ENCODE data around the gene STARD4. TPM values are rescaled to one million over a fixed set of nuclear protein-coding genes. Genes with fewer than 3 reads are reported as not detected.

The STARD4 gene
- total and polyA plus RNA-seq, 9 of the 15 experiments (the other 6 are each of a cell fraction or from before 2014, with no cell fraction given) = 28.4 to 88.0 (median 34.0) TPM

GRCh38 chr5:111530298-111530740 is 18.0 kb upstream of the STARD4 start (continued):
- TF ChIP-seq, protein P1, sequence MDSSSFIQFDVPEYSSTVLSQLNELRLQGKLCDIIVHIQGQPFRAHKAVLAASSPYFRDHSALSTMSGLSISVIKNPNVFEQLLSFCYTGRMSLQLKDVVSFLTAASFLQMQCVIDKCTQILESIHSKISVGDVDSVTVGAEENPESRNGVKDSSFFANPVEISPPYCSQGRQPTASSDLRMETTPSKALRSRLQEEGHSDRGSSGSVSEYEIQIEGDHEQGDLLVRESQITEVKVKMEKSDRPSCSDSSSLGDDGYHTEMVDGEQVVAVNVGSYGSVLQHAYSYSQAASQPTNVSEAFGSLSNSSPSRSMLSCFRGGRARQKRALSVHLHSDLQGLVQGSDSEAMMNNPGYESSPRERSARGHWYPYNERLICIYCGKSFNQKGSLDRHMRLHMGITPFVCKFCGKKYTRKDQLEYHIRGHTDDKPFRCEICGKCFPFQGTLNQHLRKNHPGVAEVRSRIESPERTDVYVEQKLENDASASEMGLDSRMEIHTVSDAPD (CRISPR knock-in tag; IDR thresholded peaks at IDR 0.05) = no peak
- TF ChIP-seq ZNF347 (CRISPR knock-in tag; IDR thresholded peaks at IDR 0.05; ENCODE audit: low read depth) (no peak), JUND (IDR thresholded peaks at IDR 0.05; ENCODE audit: borderline replicate concordance, low read depth, low read length) (peak; percentile 93), JUND (tag; IDR thresholded peaks at IDR 0.05; ENCODE audit: borderline replicate concordance, low read depth, low read length) (peak; percentile 85; the same call in 1 of the 3 replicates), ZNF311 (CRISPR knock-in tag; IDR thresholded peaks at IDR 0.05) (no peak), ZNF174 (CRISPR knock-in tag; IDR thresholded peaks at IDR 0.05) (no peak), IRF9 (tag; IDR thresholded peaks at IDR 0.05) (no peak), CHD2 (IDR thresholded peaks at IDR 0.05; ENCODE audit: low read depth, low read length) (no peak), HINFP (tag; conservative IDR thresholded peaks at IDR 0.05; ENCODE audit: low read depth) (no peak), BHLHE40 (IDR thresholded peaks at IDR 0.05; ENCODE audit: low read length) (0 out of 2 replicates have a peak, but pooled peaks have one; percentile 24), ZNF77 (CRISPR knock-in tag; IDR thresholded peaks at IDR 0.05) (no peak), HMGN3 (IDR thresholded peaks at IDR 0.05; ENCODE audit: borderline replicate concordance, extremely low read depth, insufficient read length, low read depth, low read length) (no peak), ZNF140 (CRISPR knock-in tag; IDR thresholded peaks at IDR 0.05) (no peak), TBP (optimal IDR thresholded peaks at IDR 0.05; ENCODE audit: low read depth, low read length) (peak; percentile 47), ZKSCAN3 (CRISPR knock-in tag; IDR thresholded peaks at IDR 0.05) (no peak), MYC (IDR thresholded peaks at IDR 0.05; ENCODE audit: low read depth, low read length) (peak; percentile 77), MYC (CRISPR knock-in tag; IDR thresholded peaks at IDR 0.05; ENCODE audit: borderline replicate concordance, low read depth) (no peak), KAT7 (CRISPR knock-in tag; IDR thresholded peaks at IDR 0.05; ENCODE audit: borderline replicate concordance) (no peak)
- TF ChIP-seq, protein P2, sequence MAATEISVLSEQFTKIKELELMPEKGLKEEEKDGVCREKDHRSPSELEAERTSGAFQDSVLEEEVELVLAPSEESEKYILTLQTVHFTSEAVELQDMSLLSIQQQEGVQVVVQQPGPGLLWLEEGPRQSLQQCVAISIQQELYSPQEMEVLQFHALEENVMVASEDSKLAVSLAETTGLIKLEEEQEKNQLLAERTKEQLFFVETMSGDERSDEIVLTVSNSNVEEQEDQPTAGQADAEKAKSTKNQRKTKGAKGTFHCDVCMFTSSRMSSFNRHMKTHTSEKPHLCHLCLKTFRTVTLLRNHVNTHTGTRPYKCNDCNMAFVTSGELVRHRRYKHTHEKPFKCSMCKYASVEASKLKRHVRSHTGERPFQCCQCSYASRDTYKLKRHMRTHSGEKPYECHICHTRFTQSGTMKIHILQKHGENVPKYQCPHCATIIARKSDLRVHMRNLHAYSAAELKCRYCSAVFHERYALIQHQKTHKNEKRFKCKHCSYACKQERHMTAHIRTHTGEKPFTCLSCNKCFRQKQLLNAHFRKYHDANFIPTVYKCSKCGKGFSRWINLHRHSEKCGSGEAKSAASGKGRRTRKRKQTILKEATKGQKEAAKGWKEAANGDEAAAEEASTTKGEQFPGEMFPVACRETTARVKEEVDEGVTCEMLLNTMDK (IDR thresholded peaks at IDR 0.05; ENCODE audit: borderline replicate concordance, insufficient read depth, low read depth, low read length, poor library complexity, severe bottlenecking) = no peak
- TF ChIP-seq, protein P3, sequence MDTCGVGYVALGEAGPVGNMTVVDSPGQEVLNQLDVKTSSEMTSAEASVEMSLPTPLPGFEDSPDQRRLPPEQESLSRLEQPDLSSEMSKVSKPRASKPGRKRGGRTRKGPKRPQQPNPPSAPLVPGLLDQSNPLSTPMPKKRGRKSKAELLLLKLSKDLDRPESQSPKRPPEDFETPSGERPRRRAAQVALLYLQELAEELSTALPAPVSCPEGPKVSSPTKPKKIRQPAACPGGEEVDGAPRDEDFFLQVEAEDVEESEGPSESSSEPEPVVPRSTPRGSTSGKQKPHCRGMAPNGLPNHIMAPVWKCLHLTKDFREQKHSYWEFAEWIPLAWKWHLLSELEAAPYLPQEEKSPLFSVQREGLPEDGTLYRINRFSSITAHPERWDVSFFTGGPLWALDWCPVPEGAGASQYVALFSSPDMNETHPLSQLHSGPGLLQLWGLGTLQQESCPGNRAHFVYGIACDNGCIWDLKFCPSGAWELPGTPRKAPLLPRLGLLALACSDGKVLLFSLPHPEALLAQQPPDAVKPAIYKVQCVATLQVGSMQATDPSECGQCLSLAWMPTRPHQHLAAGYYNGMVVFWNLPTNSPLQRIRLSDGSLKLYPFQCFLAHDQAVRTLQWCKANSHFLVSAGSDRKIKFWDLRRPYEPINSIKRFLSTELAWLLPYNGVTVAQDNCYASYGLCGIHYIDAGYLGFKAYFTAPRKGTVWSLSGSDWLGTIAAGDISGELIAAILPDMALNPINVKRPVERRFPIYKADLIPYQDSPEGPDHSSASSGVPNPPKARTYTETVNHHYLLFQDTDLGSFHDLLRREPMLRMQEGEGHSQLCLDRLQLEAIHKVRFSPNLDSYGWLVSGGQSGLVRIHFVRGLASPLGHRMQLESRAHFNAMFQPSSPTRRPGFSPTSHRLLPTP (IDR thresholded peaks at IDR 0.05; ENCODE audit: borderline replicate concordance, extremely low read depth, insufficient read length) = no peak

Measured in K562 (cell line).